Common myeloid progenitor, CD34-positive (primary cell): ENCODE data around the gene PTPRU.

Experiments
- CTCF ChIA-PET: fragments of 350-600 bp; sonication (Branson Sonifier 250); formaldehyde crosslinking; loops from one replicate; lab custom pipeline; 2021; ENCODE audit warnings: antibody characterized with exemption; lab: Charles Lee
- POLR2A ChIA-PET: fragments of 350-600 bp; sonication (Branson Sonifier 250); formaldehyde crosslinking; loops from one replicate; lab custom pipeline; 2021; ENCODE audit warnings: antibody characterized with exemption; lab: Charles Lee
- DNase-seq, 3 donors: peaks; one replicate each; pipeline versions ENCODE4 v3.0.0 to v3.0.0-alpha.2; 2013
- H3K27ac ChIP-seq, 2 experiments: 1 replicate in 1 of 2; 2 replicates in 1 of 2; pipeline ENCODE4 v1.7.0; 2013; ENCODE audit warnings: inconsistent platforms in 2 of 2, low read length in 2 of 2, mild to moderate bottlenecking in 2 of 2, low read depth in 1 of 2, moderate library complexity in 1 of 2; ENCODE audit not compliant: severe bottlenecking in 2 of 2, insufficient read depth in 1 of 2, poor library complexity in 1 of 2
- H3K27me3 ChIP-seq, 5 experiments: replicated peaks in 2 of 5; 1 replicate in 3 of 5; 2 replicates in 2 of 5; pipeline versions ENCODE4 v1.6.1 to v1.7.0; 2013; ENCODE audit warnings: low read length in 4 of 5, mild to moderate bottlenecking in 2 of 5, moderate library complexity in 2 of 5, inconsistent platforms in 1 of 5; ENCODE audit not compliant: insufficient read depth in 5 of 5, control insufficient read depth in 4 of 5
- H3K36me3 ChIP-seq, 4 experiments: 1 replicate in 2 of 4; 2 replicates in 2 of 4; pipeline versions ENCODE4 v1.6.1 to v1.7.0; 2013; ENCODE audit warnings: low read length in 3 of 4, control low read depth in 1 of 4, mild to moderate bottlenecking in 1 of 4; ENCODE audit not compliant: control insufficient read depth in 4 of 4, insufficient read depth in 4 of 4
- H3K4me1 ChIP-seq, 4 experiments: 1 replicate in 3 of 4; 2 replicates in 1 of 4; pipeline versions ENCODE4 v1.6.1 to v1.7.1; 2013; ENCODE audit warnings: low read length in 3 of 4, mild to moderate bottlenecking in 3 of 4, control low read depth in 1 of 4, inconsistent platforms in 1 of 4, moderate library complexity in 1 of 4; ENCODE audit not compliant: control insufficient read depth in 4 of 4, insufficient read depth in 4 of 4; ENCODE audit errors: control extremely low read depth in 1 of 4
- H3K4me3 ChIP-seq, 7 experiments: 1 replicate in 4 of 7; 2 replicates in 3 of 7; pipeline versions ENCODE4 v1.5.1 to v1.7.0; 2013; ENCODE audit warnings: mild to moderate bottlenecking in 7 of 7, low read length in 6 of 7, moderate library complexity in 6 of 7, inconsistent platforms in 2 of 7, low read depth in 2 of 7, control low read depth in 1 of 7; ENCODE audit not compliant: insufficient read depth in 4 of 7, control insufficient read depth in 1 of 7; ENCODE audit errors: extremely low read depth in 1 of 7
- H3K9me3 ChIP-seq, 5 experiments: 1 replicate in 4 of 5; 2 replicates in 1 of 5; pipeline versions ENCODE4 v1.6.1 to v1.7.1; 2013; ENCODE audit warnings: low read length in 4 of 5, mild to moderate bottlenecking in 2 of 5, inconsistent platforms in 1 of 5, low read depth in 1 of 5, moderate library complexity in 1 of 5; ENCODE audit not compliant: control insufficient read depth in 4 of 5, insufficient read depth in 2 of 5; ENCODE audit errors: control extremely low read depth in 1 of 5
- WGBS: methylation state at CpG from one replicate; pipeline ENCODE4 v1.1.5; 2013; ENCODE audit not compliant: insufficient coverage; 5-methylcytosine and 5-hydroxymethylcytosine counted together

PTPRU gene

GRCh38 chr1:29240400-29240837 is 4.1 kb downstream of the PTPRU start:
- DNase-seq = no peak
- ChIA-PET CTCF (interaction anchor here (1.2 kb wide), 1 partner anchor 868 kb away, joined by 3 read pairs; no protein-coding TSS in a partner anchor), POLR2A (no interaction called here)
- peaks cover 4 to 25% (median 22%) of the 10 kb centered on the region in 4 experiments for H3K4me1 ChIP-seq
- no peak overlapping the region for H3K4me3 ChIP-seq
- H3K27ac ChIP-seq = no peak overlapping the region
- no peaks in the 10 kb centered on the region for H3K9me3 ChIP-seq
- 29% methylated on average over 1 of the region's 4 CpGs for WGBS
- no peaks in the 10 kb centered on the region for H3K36me3 ChIP-seq
- peaks cover 0 to 56% (median 30%) of the 10 kb centered on the region in 5 experiments for H3K27me3 ChIP-seq

GRCh38 chr1:29240986-29241385 is 4.7 kb downstream of the PTPRU start:
- H3K36me3 ChIP-seq = no peaks in the 10 kb centered on the region
- 100% methylated on average over 1 of the region's 2 CpGs for WGBS
- no peak overlapping the region for H3K4me3 ChIP-seq
- no peak for DNase-seq
- POLR2A ChIA-PET = no interaction called here
- peaks cover 0 to 52% (median 30%) of the 10 kb centered on the region in 5 experiments for H3K27me3 ChIP-seq
- H3K9me3 ChIP-seq = no peaks in the 10 kb centered on the region
- peaks cover 4 to 24% (median 21%) of the 10 kb centered on the region in 4 experiments for H3K4me1 ChIP-seq
- CTCF ChIA-PET = interaction anchor here (1.2 kb wide), 1 partner anchor 867 kb away, joined by 3 read pairs; no protein-coding TSS in a partner anchor
- H3K27ac ChIP-seq = no peak overlapping the region

GRCh38 chr1:29243023-29243870 is 6.9 kb downstream of the PTPRU start:
- CTCF ChIA-PET = interaction anchor here (0.9 kb wide), 1 partner anchor 1464 kb away, joined by 3 read pairs; no protein-coding TSS in a partner anchor
- no peak for DNase-seq
- WGBS = 82% methylated on average over 14 of the region's 16 CpGs
- H3K27ac ChIP-seq = no peak overlapping the region
- peaks cover 0 to 3% (median 2%) of the 10 kb centered on the region in 4 experiments for H3K4me1 ChIP-seq
- H3K9me3 ChIP-seq = no peaks in the 10 kb centered on the region
- H3K27me3 ChIP-seq = peaks cover 0 to 34% (median 18%) of the 10 kb centered on the region in 5 experiments
- H3K4me3 ChIP-seq = no peak overlapping the region
- no peaks in the 10 kb centered on the region for H3K36me3 ChIP-seq
- POLR2A ChIA-PET = no interaction called here

- Histone ChIP-seq H3K36me3 (no peaks in the 10 kb centered on the region), H3K4me3 (no peak overlapping the region), H3K9me3 (no peaks in the 10 kb centered on the region), H3K4me1 (peaks cover 0 to 4% (median under 1%) of the 10 kb centered on the region in 4 experiments), H3K27ac (no peak overlapping the region), H3K27me3 (peaks cover 0 to 28% (median 12%) of the 10 kb centered on the region in 5 experiments)
- ChIA-PET POLR2A (no interaction called here), CTCF (no interaction called here)
- no peak for DNase-seq
- WGBS = 77% methylated on average over 3 of the region's 3 CpGs
These were observed 7.5 kb downstream of the PTPRU start for GRCh38 chr1:29243871-29244200.

- Histone ChIP-seq H3K4me1 (peaks cover 0 to 11% (median 7%) of the 10 kb centered on the region in 4 experiments), H3K27ac (no peak overlapping the region), H3K27me3 (peaks cover 0 to 16% (median 8%) of the 10 kb centered on the region in 5 experiments), H3K4me3 (no peak overlapping the region), H3K9me3 (no peaks in the 10 kb centered on the region), H3K36me3 (no peaks in the 10 kb centered on the region)
- ChIA-PET POLR2A (interaction anchor here (0.9 kb wide), 1 partner anchor 37 kb away, joined by 4 read pairs; no protein-coding TSS in a partner anchor), CTCF (interaction anchor here (1.0 kb wide), 1 partner anchor 14 kb away, joined by 3 read pairs; no protein-coding TSS in a partner anchor)
- WGBS = 91% methylated on average over 6 of the region's 6 CpGs
- DNase-seq = no peak
These were observed 8.9 kb downstream of the PTPRU start for GRCh38 chr1:29245261-29245660.

GRCh38 chr1:29245876-29246275 is 9.6 kb downstream of the PTPRU start:
- Histone ChIP-seq H3K36me3 (no peaks in the 10 kb centered on the region), H3K4me3 (no peak overlapping the region), H3K4me1 (peaks cover 0 to 11% (median 7%) of the 10 kb centered on the region in 4 experiments), H3K9me3 (no peaks in the 10 kb centered on the region), H3K27ac (no peak overlapping the region), H3K27me3 (peaks cover 0 to 14% (median 3%) of the 10 kb centered on the region in 5 experiments)
- 67% methylated on average over 5 of the region's 5 CpGs for WGBS
- ChIA-PET CTCF (interaction anchor here (0.6 to 1.0 kb wide), 2 partner anchors 14 to 237 kb away, joined by 3 read pairs; no protein-coding TSS in a partner anchor), POLR2A (interaction anchor here (0.9 kb wide), 1 partner anchor 36 kb away, joined by 4 read pairs; no protein-coding TSS in a partner anchor)
- peak in 2 of 3 donors; percentile 48 to 51 for DNase-seq

- peaks cover 0 to 10% (median 0%) of the 10 kb centered on the region in 5 experiments for H3K27me3 ChIP-seq
- DNase-seq = no peak
- CTCF ChIA-PET = no interaction called here
- no peaks in the 10 kb centered on the region for H3K36me3 ChIP-seq
- no peak overlapping the region for H3K27ac ChIP-seq
- no peaks in the 10 kb centered on the region for H3K9me3 ChIP-seq
- POLR2A ChIA-PET = no interaction called here
- peaks cover 0 to 11% (median 7%) of the 10 kb centered on the region in 4 experiments for H3K4me1 ChIP-seq
- no peak overlapping the region for H3K4me3 ChIP-seq
- 73% methylated on average over 3 of the region's 3 CpGs for WGBS
These were observed 10.7 kb downstream of the PTPRU start for GRCh38 chr1:29247044-29247443.
